Activated T-cell treated with anti-CD3 and anti-CD28 coated beads, Interleukin-2, amount 50 U/mL, for 1 hour (primary cell): ENCODE data around the gene RAVER1.
A peak's percentile ranks its signal among the peaks of the same experiment; 100 is the strongest.
"Not testable (repeated sequence)": the region's sequence is repeated elsewhere in the genome, so short reads cannot be mapped to it uniquely, and the experiment has no call there.

ENCODE experiments used
- DNase-seq: peaks from one replicate; pipeline ENCODE4 v3.0.0-alpha.2; 2020

The RAVER1 gene

DNA sequence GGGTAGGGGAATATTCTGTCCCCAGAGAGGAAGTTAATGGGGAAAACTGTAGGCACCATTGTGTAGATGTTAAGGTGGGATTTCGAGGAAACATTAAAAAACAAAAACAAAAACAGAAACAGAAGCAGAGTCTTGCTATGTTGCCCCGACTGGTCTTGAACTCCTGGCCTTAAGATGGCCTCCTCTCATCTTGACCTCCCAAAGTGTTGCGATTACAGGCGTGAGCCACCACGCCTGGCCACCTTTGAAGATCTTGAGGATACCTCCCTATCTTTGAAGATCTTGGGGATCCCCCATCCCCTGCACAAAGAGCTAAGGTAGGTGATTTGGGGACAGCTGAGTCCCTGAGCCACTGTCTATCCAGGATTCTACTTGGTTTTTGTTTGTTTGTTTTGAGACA lies 6.6 kb upstream of the RAVER1 start:
- no peak for DNase-seq

DNA sequence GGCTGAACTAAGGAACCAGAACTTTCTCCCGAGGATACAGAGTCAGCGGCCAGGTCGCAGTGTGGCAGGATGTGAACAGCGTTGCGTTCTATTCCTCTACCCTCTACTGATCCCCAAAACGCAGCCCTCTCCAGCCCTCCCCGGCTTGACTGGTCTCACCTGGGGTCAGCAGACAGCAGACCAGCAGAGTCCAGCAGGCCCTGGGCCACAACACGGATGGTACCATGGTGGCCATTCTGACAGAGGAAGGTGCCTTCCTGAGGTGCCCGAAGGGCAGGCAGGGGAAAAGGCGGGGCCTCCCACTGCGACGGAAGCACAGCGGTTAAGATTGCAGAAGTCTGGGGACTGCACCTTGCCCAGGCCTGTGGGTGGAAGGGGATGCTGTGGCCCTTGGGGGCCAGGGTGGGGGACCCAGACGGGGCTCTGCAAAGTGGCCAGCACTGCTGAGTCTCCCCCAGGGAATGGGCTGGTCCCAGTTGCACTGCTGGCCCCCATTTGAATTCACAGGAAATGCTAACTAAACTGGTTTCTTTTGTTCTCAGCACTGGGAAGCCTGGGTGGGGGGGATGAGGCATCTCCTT lies 6.1 kb upstream of the RAVER1 start, which contains the start of gene ICAM3:
ICAM3 (minus strand) TSS at position 245 of the 581 bp plus-strand sequence; CDS start at position 235, 10 bp downstream.
- peak; percentile 65 for DNase-seq

DNA sequence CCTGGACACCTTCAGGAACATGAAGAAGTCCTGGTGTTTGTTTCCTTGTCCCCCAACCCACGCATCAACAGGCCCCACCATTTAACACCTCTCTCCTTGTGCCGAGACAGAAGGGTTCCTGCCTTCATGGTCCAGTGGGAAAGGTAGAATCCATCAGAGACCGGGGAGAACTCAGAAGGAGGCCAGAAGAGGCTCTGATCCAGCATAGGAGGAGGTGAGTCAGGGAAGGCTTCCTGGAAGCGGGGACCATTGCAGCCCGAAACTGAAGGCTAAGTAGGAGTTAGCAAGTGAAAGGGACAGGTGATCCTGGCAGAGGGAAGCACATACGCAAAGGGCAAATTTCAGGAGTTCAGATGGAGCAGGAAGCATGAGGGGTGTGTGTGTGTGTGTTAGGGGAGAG lies 5.6 kb upstream of the RAVER1 start:
- no peak for DNase-seq

- not testable (repeated sequence) for DNase-seq
Observed at GRCh38 chr19:10336725-10337124, 3.4 kb upstream of the RAVER1 start.

GRCh38 chr19:10335352-10335985 lies 2.1 kb upstream of the RAVER1 start:
- DNase-seq: no peak

- peak; percentile 41 for DNase-seq
Observed at GRCh38 chr19:10334588-10335351, 1.4 kb upstream of the RAVER1 start.

DNA sequence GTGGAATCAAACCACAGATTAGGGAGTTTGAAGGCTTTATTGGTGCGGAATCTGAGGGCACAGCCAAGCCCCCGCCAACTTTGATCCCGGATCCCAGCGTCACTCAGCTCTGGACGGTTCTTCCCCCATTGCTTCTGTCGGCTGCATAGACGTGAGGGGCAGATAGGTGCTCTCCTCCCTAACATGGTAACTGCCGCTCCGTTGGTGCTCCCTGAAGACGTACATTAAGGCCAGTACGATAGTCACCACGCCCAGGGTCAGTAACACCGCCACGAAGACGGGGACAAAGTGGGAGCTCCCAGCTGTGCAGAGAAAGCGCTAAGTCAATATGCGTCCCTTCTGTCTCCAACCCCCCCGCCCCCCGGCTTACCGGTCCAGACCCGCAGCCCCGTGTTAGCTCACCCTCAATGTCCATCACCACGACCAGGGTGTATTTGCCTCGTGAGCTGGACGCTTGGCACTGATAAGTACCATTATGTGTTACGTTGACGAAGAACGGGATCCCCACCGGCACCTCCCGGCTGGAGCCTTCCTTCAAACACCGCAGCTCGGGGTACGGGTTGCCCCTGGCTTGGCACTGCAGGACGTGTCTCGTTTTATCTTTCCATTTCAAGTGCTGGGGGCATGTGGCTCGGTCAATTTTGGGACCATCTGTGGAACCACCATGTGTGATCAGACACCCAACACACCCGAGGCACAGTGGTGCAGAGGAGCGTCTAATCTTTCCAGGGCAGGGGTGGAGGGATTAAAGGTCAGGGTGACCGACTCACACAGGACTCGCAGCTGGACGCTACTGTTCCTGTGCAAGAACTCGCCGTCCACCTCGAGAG lies 644 bp upstream of the RAVER1 start:
- DNase-seq: no peak

- DNase-seq: no peak
Observed at GRCh38 chr19:10332158-10332964, 968 bp downstream of the RAVER1 start.

DNA sequence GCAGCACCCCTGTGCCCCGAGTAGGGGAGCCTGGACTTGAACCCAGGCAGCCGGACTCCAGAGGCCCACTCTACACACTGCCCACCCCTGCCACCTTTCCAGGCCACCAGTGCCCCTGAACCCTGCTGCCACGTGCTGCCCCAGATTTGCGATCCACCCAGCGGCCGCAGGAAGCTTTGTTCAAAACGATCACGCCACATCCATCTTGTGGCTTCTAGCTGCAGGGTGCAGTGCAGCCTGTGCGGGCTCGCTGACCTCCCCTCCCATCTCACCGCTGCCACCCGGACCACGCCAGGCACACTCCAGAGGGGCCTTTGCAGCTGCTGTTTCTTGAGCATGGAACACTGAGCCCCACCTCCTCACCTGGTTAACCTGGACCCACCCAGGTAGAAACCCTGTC lies 3.8 kb downstream of the RAVER1 start:
- no peak for DNase-seq

- DNase-seq: no peak
Observed at GRCh38 chr19:10328558-10329429, 4.5 kb downstream of the RAVER1 start.

GRCh38 chr19:10327793-10328192 lies 5.5 kb downstream of the RAVER1 start:
- no peak for DNase-seq

DNA sequence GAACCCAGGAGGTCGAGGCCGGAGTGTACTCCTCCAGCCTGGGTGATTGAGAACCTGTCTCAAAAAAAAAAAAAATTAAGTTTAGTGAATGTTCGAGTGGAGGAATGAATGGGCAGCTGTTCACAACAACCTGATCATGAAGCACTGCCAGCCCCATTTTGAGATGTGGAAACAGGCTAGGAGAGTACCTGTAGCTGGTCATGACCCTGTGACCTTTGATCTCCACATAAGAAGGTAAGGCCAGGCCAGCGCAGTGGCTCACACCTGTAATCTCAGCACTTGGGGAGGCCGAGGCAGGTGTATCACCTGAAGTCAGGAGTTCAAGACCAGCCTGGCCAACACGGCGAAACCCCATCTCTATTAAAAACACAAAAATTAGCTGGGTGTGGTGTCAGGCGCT lies 7.6 kb downstream of the RAVER1 start:
- no peak for DNase-seq

- no peak for DNase-seq
Observed at GRCh38 chr19:10321874-10322835, 11.2 kb downstream of the RAVER1 start.

- no peak for DNase-seq
Observed at GRCh38 chr19:10321417-10321797, 11.9 kb downstream of the RAVER1 start.

GRCh38 chr19:10320602-10321416 lies 12.5 kb downstream of the RAVER1 start:
- no peak for DNase-seq

DNA sequence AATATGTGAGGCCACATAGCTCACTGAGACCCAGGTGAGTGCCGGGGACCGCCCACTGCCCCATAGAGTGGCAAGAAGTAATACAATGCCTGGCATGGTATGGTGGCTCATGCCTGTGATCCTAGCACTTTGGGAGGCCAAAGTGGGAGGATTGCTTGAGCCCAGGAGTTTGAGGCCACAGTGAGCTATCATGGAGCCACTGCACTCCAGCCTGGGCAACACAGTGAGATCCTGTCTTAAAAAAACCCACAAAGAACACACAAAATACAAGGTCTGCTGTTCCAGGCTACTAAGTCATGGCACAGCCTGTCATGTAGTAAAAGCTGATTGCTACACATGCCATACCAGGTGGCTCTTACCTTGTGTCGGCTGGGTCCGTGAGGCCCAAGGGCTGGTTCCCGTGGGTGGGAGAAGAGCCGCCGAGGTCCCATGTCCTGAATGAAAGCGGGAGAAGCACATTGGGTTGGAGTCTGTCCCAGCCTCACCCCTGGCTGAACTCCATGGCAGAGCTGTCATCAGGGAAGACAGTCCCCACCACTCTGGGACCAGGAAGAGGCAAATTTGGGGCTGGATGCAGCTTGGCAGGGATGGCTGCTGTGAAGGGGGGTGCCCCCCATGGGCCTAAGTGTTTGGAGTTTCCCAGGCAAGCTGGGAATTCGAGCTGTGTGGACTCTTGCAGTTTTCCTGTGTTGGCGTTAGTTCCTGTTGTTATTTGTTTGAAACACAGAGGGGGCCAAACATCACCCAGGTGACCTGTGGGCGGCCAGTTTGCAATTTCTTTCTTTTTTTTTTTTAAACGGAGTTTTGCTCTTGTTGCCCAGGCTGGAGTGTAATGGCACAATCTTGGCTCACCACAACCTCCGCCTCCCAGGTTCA lies 14.3 kb downstream of the RAVER1 start:
- DNase-seq: no peak

GRCh38 chr19:10317857-10318462 lies 15.4 kb downstream of the RAVER1 start:
- DNase-seq: no peak
